H9 (cell line): ENCODE results near the gene RNLS. TPM values are rescaled to one million over a fixed set of nuclear protein-coding genes. Genes with fewer than 3 reads are reported as not detected.

Experiments used
- DNase-seq: peaks from one replicate; pipeline ENCODE4 v3.0.0-alpha.2; 2017
- H2AFZ ChIP-seq: one replicate; pipeline ENCODE4 v1.6.1; 2013; ENCODE audit warnings: mild to moderate bottlenecking, low read length, control low read depth, moderate library complexity
- H2AK5ac ChIP-seq: 2 replicates; pipeline ENCODE4 v1.6.1; 2013; ENCODE audit warnings: low read length, control low read depth, mixed read lengths; ENCODE audit not compliant: insufficient read length
- H2BK120ac ChIP-seq: one replicate; pipeline ENCODE4 v1.6.1; 2013; ENCODE audit warnings: low read depth, mild to moderate bottlenecking, low read length, control low read depth, inconsistent platforms; ENCODE audit not compliant: poor library complexity, severe bottlenecking
- H2BK12ac ChIP-seq: 2 replicates; pipeline ENCODE4 v1.6.1; 2013; ENCODE audit warnings: low read length, control low read depth, mixed read lengths, low read depth; ENCODE audit not compliant: insufficient read length
- H2BK15ac ChIP-seq: 2 replicates; pipeline ENCODE4 v1.6.1; 2013; ENCODE audit warnings: low read depth, low read length, control low read depth
- H2BK20ac ChIP-seq: one replicate; pipeline ENCODE4 v1.6.1; 2013; ENCODE audit warnings: low read depth, mild to moderate bottlenecking, low read length, control low read depth, inconsistent platforms; ENCODE audit not compliant: poor library complexity, severe bottlenecking
- H2BK5ac ChIP-seq: 2 replicates; pipeline ENCODE4 v1.6.1; 2013; ENCODE audit warnings: low read length, control low read depth, mixed read lengths; ENCODE audit not compliant: insufficient read length
- H3K14ac ChIP-seq: 2 replicates; pipeline ENCODE4 v1.6.1; 2013; ENCODE audit warnings: low read length, control low read depth; ENCODE audit not compliant: insufficient read depth
- H3K18ac ChIP-seq: 2 replicates; pipeline ENCODE4 v1.6.1; 2013; ENCODE audit warnings: low read depth, mild to moderate bottlenecking, mixed read lengths, low read length, control low read depth; ENCODE audit not compliant: insufficient read length
- H3K23ac ChIP-seq: 2 replicates; pipeline ENCODE4 v1.6.1; 2013; ENCODE audit warnings: low read length, control low read depth, mixed read lengths, low read depth; ENCODE audit not compliant: insufficient read length
- H3K23me2 ChIP-seq: 2 replicates; pipeline ENCODE4 v1.6.1; 2013; ENCODE audit warnings: low read depth, mild to moderate bottlenecking, mixed read lengths, low read length, control low read depth; ENCODE audit not compliant: insufficient read length, poor library complexity, severe bottlenecking
- H3K27ac ChIP-seq: 2 replicates; pipeline ENCODE4 v1.5.1; 2013; ENCODE audit warnings: low read length, control low read depth, mixed read lengths, low read depth; ENCODE audit not compliant: insufficient read length
- H3K27me3 ChIP-seq: 2 replicates; pipeline ENCODE4 v1.6.1; 2013; ENCODE audit warnings: low read length, control low read depth, inconsistent platforms; ENCODE audit not compliant: insufficient read depth
- H3K4ac ChIP-seq: 2 replicates; pipeline ENCODE4 v1.6.1; 2013; ENCODE audit warnings: low read depth, mild to moderate bottlenecking, control low read depth, inconsistent platforms, low read length, moderate library complexity
- H3K4me1 ChIP-seq: 2 replicates; pipeline ENCODE4 v1.6.1; 2013; ENCODE audit warnings: low read length, control low read depth, inconsistent platforms; ENCODE audit not compliant: insufficient read depth
- H3K4me2 ChIP-seq: 2 replicates; pipeline ENCODE4 v1.6.1; 2013; ENCODE audit warnings: low read length, control low read depth, mixed read lengths; ENCODE audit not compliant: insufficient read length, insufficient read depth
- H3K56ac ChIP-seq: 2 replicates; pipeline ENCODE4 v1.6.1; 2013; ENCODE audit warnings: low read depth, mild to moderate bottlenecking, mixed read lengths, low read length, control low read depth; ENCODE audit not compliant: insufficient read length
- H3K79me1 ChIP-seq: 2 replicates; pipeline ENCODE4 v1.6.1; 2013; ENCODE audit warnings: low read depth, mild to moderate bottlenecking, moderate library complexity, low read length, control low read depth, inconsistent platforms; ENCODE audit not compliant: insufficient read depth, poor library complexity, severe bottlenecking
- H3K79me2 ChIP-seq: 2 replicates; pipeline ENCODE4 v1.6.1; 2013; ENCODE audit warnings: low read length, control low read depth, inconsistent platforms; ENCODE audit not compliant: insufficient read depth
- H3K9ac ChIP-seq: 2 replicates; pipeline ENCODE4 v1.6.1; 2013; ENCODE audit warnings: low read length, control low read depth, mixed read lengths; ENCODE audit not compliant: insufficient read length; ENCODE audit errors: extremely low read depth
- H3K9me3 ChIP-seq: one replicate; pipeline ENCODE4 v1.6.1; 2013; ENCODE audit warnings: low read depth, low read length, inconsistent platforms; ENCODE audit not compliant: control insufficient read depth
- H3T11ph ChIP-seq: one replicate; pipeline ENCODE4 v1.6.1; 2013; ENCODE audit warnings: mild to moderate bottlenecking, low read length, control low read depth, inconsistent platforms
- H4K20me1 ChIP-seq: one replicate; pipeline ENCODE4 v1.6.1; 2013; ENCODE audit not compliant: control insufficient read depth, insufficient read length, insufficient read depth
- H4K5ac ChIP-seq: 2 replicates; pipeline ENCODE4 v1.6.1; 2013; ENCODE audit warnings: low read depth, mild to moderate bottlenecking, mixed read lengths, low read length, control low read depth; ENCODE audit not compliant: insufficient read length
- H4K8ac ChIP-seq: replicated peaks from 2 replicates; pipeline ENCODE4 v1.6.1; 2013; ENCODE audit warnings: low read length, control low read depth, mixed read lengths, low read depth; ENCODE audit not compliant: insufficient read length
- H4K91ac ChIP-seq: 2 replicates; pipeline ENCODE4 v1.6.1; 2013; ENCODE audit warnings: low read depth, mild to moderate bottlenecking, moderate library complexity, mixed read lengths, low read length, control low read depth; ENCODE audit not compliant: insufficient read length
- H3K27ac Mint-ChIP-seq, 3 experiments: 2 replicates in 2 of 3; 3 replicates in 1 of 3; pipeline ENCODE4 v1.8.0; 2020 to 2021; ENCODE audit warnings: mixed read lengths in 3 of 3, mild to moderate bottlenecking in 1 of 3, moderate library complexity in 1 of 3
- H3K27me3 Mint-ChIP-seq: 2 replicates; pipeline ENCODE4 v1.8.0; 2021; ENCODE audit warnings: low read depth, mild to moderate bottlenecking, moderate library complexity, mixed read lengths
- H3K36me3 Mint-ChIP-seq, 3 experiments: 2 replicates in 2 of 3; 3 replicates in 1 of 3; pipeline ENCODE4 v1.8.0; 2020 to 2021; ENCODE audit warnings: low read depth in 3 of 3, mixed read lengths in 3 of 3; ENCODE audit not compliant: insufficient read depth in 1 of 3
- H3K4me1 Mint-ChIP-seq, 2 experiments: 2 replicates each; pipeline ENCODE4 v1.8.0; 2020; ENCODE audit warnings: mixed read lengths in 2 of 2
- H3K4me3 Mint-ChIP-seq, 2 experiments: 2 replicates in 1 of 2; 3 replicates in 1 of 2; pipeline ENCODE4 v1.8.0; 2020 to 2021; ENCODE audit warnings: mild to moderate bottlenecking in 2 of 2, mixed read lengths in 2 of 2, moderate library complexity in 1 of 2
- H3K9me3 Mint-ChIP-seq, 2 experiments: 2 replicates in 1 of 2; 3 replicates in 1 of 2; pipeline ENCODE4 v1.8.0; 2020; ENCODE audit warnings: mild to moderate bottlenecking in 2 of 2, mixed read lengths in 2 of 2, moderate library complexity in 1 of 2
- CTCF ChIP-seq: fragments of 200-600 bp; sonication (generic); conservative IDR thresholded peaks from 3 replicates; pipeline ENCODE4 v1.8.0; 2021; ENCODE audit warnings: antibody characterized with exemption, mild to moderate bottlenecking
- WGBS: extraction: QIAGEN DNeasy Blood & Tissue Kit; methylation state at CpG from one replicate; pipeline ENCODE4 v1.1.7; 2013; ENCODE audit warnings: missing lambda C conversion rate, low lambda C conversion rate, mixed read lengths; ENCODE audit not compliant: insufficient read length; ENCODE audit errors: extremely low coverage; 5-methylcytosine and 5-hydroxymethylcytosine counted together
- total RNA-seq: library from RNA; stranded (reverse); gene quantifications from 2 replicates; pipeline ENCODE4 v1.2.1, GENCODE V29; 2021

Gene RNLS
- total RNA-seq, 1 experiment from 2014 or later = 7.5 TPM

- no peak overlapping the region for H3K4ac ChIP-seq
- H4K5ac ChIP-seq = no peak overlapping the region
- Mint-ChIP-seq H3K27me3 (no peaks in the 10 kb centered on the region), H3K4me3 (no peak overlapping the region), H3K27ac (no peak overlapping the region), H3K9me3 (peaks cover 0 to 4% of the 10 kb centered on the region in 2 experiments; a peak in 2 of 5 replicates), H3K36me3 (no peaks in the 10 kb centered on the region), H3K4me1 (peaks cover 20 to 26% of the 10 kb centered on the region in 2 experiments)
- no peak overlapping the region for H2BK120ac ChIP-seq
- H2BK12ac ChIP-seq = no peak overlapping the region
- no peak for TF ChIP-seq CTCF
- no peak overlapping the region for H3K9ac ChIP-seq
- no peaks in the 10 kb centered on the region for H3K27me3 ChIP-seq
- H4K8ac ChIP-seq = no peak overlapping the region
- no peaks in the 10 kb centered on the region for H3K79me2 ChIP-seq
- DNase-seq = no peak
- no peaks in the 10 kb centered on the region for H3K79me1 ChIP-seq
- no peak overlapping the region for H3K18ac ChIP-seq
- no peak overlapping the region for H4K91ac ChIP-seq
- no CpG with 5 or more reads among the region's 1 CpG for WGBS
- H2BK15ac ChIP-seq = no peak overlapping the region
- no peak overlapping the region for H3K56ac ChIP-seq
- H3K23ac ChIP-seq = no peak overlapping the region
- no peak overlapping the region for H3T11ph ChIP-seq
- H2AFZ ChIP-seq = no peak overlapping the region
- H3K27ac ChIP-seq = no peak overlapping the region
- no peaks in the 10 kb centered on the region for H4K20me1 ChIP-seq
- H3K4me1 ChIP-seq = peaks cover 2% of the 10 kb centered on the region; the same call in 1 of the 2 replicates
- H3K9me3 ChIP-seq = no peaks in the 10 kb centered on the region
- no peak overlapping the region for H2AK5ac ChIP-seq
- no peaks in the 10 kb centered on the region for H3K23me2 ChIP-seq
- no peak overlapping the region for H2BK5ac ChIP-seq
- no peak overlapping the region for H3K4me2 ChIP-seq
- no peak overlapping the region for H2BK20ac ChIP-seq
- no peak overlapping the region for H3K14ac ChIP-seq
Measured at GRCh38 chr10:88507404-88507803, 75.7 kb downstream of the RNLS start.
